Measurements from ENCODE around the gene DDO.

GRCh38 chr6:110422444-110422822, 7.1 kb upstream of the DDO start:
- no peak for TF ChIP-seq CTCF (IDR thresholded peaks at IDR 0.05)
- no peak for TF ChIP-seq POLR2A (IDR thresholded peaks at IDR 0.05)
